K562 (cell line): Measurements from ENCODE around the gene ANKRD12. TPM values are rescaled to one million over a fixed set of nuclear protein-coding genes. Genes with fewer than 3 reads are reported as not detected.

Source experiments
- ARNT ChIP-seq, 2 experiments: fragments of 450-650 bp; IDR thresholded peaks; 2 replicates each; pipeline ENCODE4 v1.6.1; 2016; ENCODE audit warnings: mild to moderate bottlenecking in 1 of 2
- BACH1 ChIP-seq: fragments of 200-800 bp; sonication (Bioruptor generic); IDR thresholded peaks from 2 replicates; pipeline ENCODE4 v1.6.1; 2016; ENCODE audit warnings: missing genetic modification characterization, missing compliant biosample characterization
- BRD9 ChIP-seq: fragments of 450-650 bp; IDR thresholded peaks from 2 replicates; pipeline ENCODE4 v1.6.1; 2018; ENCODE audit warnings: low read depth; ENCODE audit not compliant: partially characterized antibody
- FIP1L1 ChIP-seq: fragments of 200-400 bp; formaldehyde crosslinking; IDR thresholded peaks from 2 replicates; pipeline ENCODE4 v1.6.1; 2018; ENCODE audit warnings: mild to moderate bottlenecking, low read depth, low read length; ENCODE audit not compliant: poor library complexity, severe bottlenecking
- FOXM1 ChIP-seq, 2 experiments: fragments of 450-650 bp in 1 of 2; sonication (generic) in 1 of 2; formaldehyde crosslinking in 1 of 2; IDR thresholded peaks; 2 replicates each; pipeline versions ENCODE4 v1.6.1 to v1.9.0; 2017 to 2022; ENCODE audit warnings: low read depth in 2 of 2, mild to moderate bottlenecking in 2 of 2, missing genetic modification reagents in 1 of 2, moderate library complexity in 1 of 2
- MAZ ChIP-seq, 2 experiments: fragments of 450-650 bp in 1 of 2; sonication (generic) in 1 of 2; formaldehyde crosslinking; IDR thresholded peaks in 1 of 2; conservative IDR thresholded peaks in 1 of 2; 2 replicates each; pipeline versions ENCODE4 v1.4.0 to v1.5.0; 2020; ENCODE audit warnings: mild to moderate bottlenecking in 1 of 2, missing genetic modification reagents in 1 of 2
- MEIS2 ChIP-seq: fragments of 450-650 bp; IDR thresholded peaks from 2 replicates; pipeline ENCODE4 v1.6.1; 2014; ENCODE audit warnings: mild to moderate bottlenecking; ENCODE audit not compliant: partially characterized antibody
- MYC ChIP-seq, 2 experiments: fragments of 250-450 bp in 1 of 2; sonication (Bioruptor Pico) in 1 of 2; IDR thresholded peaks; 2 replicates each; pipeline versions ENCODE4 v1.5.1 to v1.6.1; 2012 to 2021; ENCODE audit warnings: low read depth in 2 of 2, borderline replicate concordance in 1 of 2, improper control_type of control experiment in 1 of 2, low read length in 1 of 2, mild to moderate bottlenecking in 1 of 2, moderate library complexity in 1 of 2
- NR1H2 ChIP-seq: sonication (generic); formaldehyde crosslinking; IDR thresholded peaks from 2 replicates; pipeline ENCODE4 v1.4.0; 2020; ENCODE audit warnings: mild to moderate bottlenecking, missing genetic modification reagents
- RUNX1 ChIP-seq: sonication (generic); IDR thresholded peaks from 2 replicates; pipeline ENCODE4 v1.6.1; 2016; ENCODE audit warnings: antibody characterized with exemption, low read depth
- ZBTB17 ChIP-seq: fragments of 450-650 bp; formaldehyde crosslinking; IDR thresholded peaks from 2 replicates; pipeline ENCODE4 v1.4.0; 2020; ENCODE audit warnings: mild to moderate bottlenecking
- ZNF146 ChIP-seq: IDR thresholded peaks from one replicate; pipeline ENCODE4 v1.6.1; 2018; ENCODE audit warnings: missing compliant biosample characterization; ENCODE audit not compliant: unreplicated experiment
- ZNF24 ChIP-seq: fragments of 450-650 bp; IDR thresholded peaks from 2 replicates; pipeline ENCODE4 v1.6.1; 2016
- ZNF41 ChIP-seq: fragments of 250-450 bp; sonication (Bioruptor Pico); conservative IDR thresholded peaks from 2 replicates; pipeline ENCODE4 v1.4.0; 2020; ENCODE audit warnings: mild to moderate bottlenecking
- polyA plus RNA-seq, 8 experiments: library from polyadenylated mRNA; depleted of rRNA in 4 of 8; stranded (reverse) in 5 of 8; unstranded in 3 of 8; fragments of >200 nt; fragmentation: Nextera tagmentation in 2 of 8; fragmentation: Illumina TruSeq in 1 of 8; extraction: Ambion mirVana in 2 of 8; extraction: Trizol in 1 of 8; gene quantifications; 2 replicates each; pipeline versions ENCODE4 v1.2.1 to v1.2.3, GENCODE V29; 2011 to 2014; ENCODE audit warnings: inconsistent platforms in 1 of 8, missing spikeins in 1 of 8
- total RNA-seq, 7 experiments: library from RNA; depleted of rRNA in 6 of 7; stranded (reverse); fragments of >200 nt in 6 of 7; fragmentation: Illumina TruSeq in 2 of 7; extraction: Trizol in 2 of 7; gene quantifications; 2 replicates each; pipeline versions ENCODE4 v1.2.1 to v1.2.3, GENCODE V29; 2011 to 2021; ENCODE audit warnings: low replicate concordance in 1 of 7
- TF ChIP-seq, protein P1 (sequence below): fragments of 450-650 bp; IDR thresholded peaks from 2 replicates; pipeline ENCODE4 v1.6.1; 2016
- TF ChIP-seq, protein P2 (sequence below): fragments of 450-650 bp; formaldehyde crosslinking; conservative IDR thresholded peaks from 2 replicates; pipeline ENCODE4 v1.4.0; 2022; ENCODE audit warnings: mild to moderate bottlenecking, missing genetic modification characterization
- TF ChIP-seq, protein P3 (sequence below): fragments of 250-450 bp; sonication (Bioruptor Pico); IDR thresholded peaks from 2 replicates; pipeline ENCODE4 v1.4.0; 2020; ENCODE audit warnings: mild to moderate bottlenecking, moderate library complexity, borderline replicate concordance

ANKRD12 gene
- total and polyA plus RNA-seq, 9 of the 15 experiments (the other 6 are each of a cell fraction or from before 2014, with no cell fraction given): 6.6 to 28.2 (median 16.0) TPM

DNA sequence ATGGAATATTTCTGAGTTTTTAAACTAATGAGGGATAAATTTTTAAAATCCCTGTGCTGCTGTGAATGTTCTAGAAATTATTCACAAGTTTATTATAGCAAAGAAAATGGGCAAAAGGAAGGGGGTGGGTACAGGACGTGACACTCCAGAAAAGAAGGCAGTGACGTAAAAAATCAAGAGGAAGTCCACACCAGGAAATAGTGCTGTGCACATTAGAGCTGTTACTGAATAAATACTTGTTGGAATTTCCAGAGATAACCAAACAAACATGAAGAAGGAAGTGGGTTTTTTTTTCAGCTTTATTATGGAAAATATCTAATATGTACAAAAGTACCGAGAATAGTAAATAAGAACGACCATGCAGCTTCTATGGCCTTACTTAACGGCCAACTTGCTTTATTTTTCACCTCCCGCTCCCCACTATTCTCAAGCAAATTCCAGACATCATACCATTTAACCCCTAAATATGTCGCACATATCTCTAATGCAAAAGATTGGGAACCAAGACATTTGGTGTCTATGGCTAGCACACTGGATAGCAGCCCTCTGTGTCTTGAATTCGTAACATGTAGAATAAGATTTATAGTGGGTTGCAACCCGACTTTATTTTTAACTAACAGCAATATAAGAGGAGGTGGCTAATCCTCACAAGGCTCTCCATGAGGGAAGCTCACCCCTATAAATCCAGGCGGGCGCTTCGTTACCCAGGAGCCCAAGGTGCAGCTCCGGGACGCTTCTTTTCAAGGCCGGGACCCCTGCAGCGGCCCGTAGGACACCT, 34.7 kb upstream of the ANKRD12 start (continued):
- TF ChIP-seq FOXM1 (IDR thresholded peaks at IDR 0.05; ENCODE audit: low read depth) (0 out of 2 replicates have a peak, but pooled peaks have one; percentile 27), FOXM1 (CRISPR knock-in tag; IDR thresholded peaks at IDR 0.05; ENCODE audit: low read depth) (no peak), MYC (IDR thresholded peaks at IDR 0.05; ENCODE audit: low read depth, low read length) (no peak), MYC (CRISPR knock-in tag; IDR thresholded peaks at IDR 0.05; ENCODE audit: borderline replicate concordance, low read depth) (peak; percentile 27; the same call in 1 of the 2 replicates), NR1H2 (CRISPR knock-in tag) (no peak), MEIS2 (peak; percentile 56), ZBTB17 (CRISPR knock-in tag) (0 out of 2 replicates have a peak, but pooled peaks have one; percentile 18), ZNF41 (CRISPR knock-in tag) (no peak), FIP1L1 (no peak), RUNX1 (no peak), ARNT (IDR thresholded peaks at IDR 0.05) (peak; percentile 64 to 77; a peak in 1 of 4 replicates), ZNF24 (no peak), MAZ (CRISPR knock-in tag; conservative IDR thresholded peaks at IDR 0.05 in 1 of 2, IDR thresholded peaks at IDR 0.05 in 1 of 2) (no peak), BACH1 (peak; percentile 59; the same call in 1 of the 2 replicates), ZNF146 (CRISPR knock-in tag) (no peak), BRD9 (peak; percentile 68)
- TF ChIP-seq, protein P1, sequence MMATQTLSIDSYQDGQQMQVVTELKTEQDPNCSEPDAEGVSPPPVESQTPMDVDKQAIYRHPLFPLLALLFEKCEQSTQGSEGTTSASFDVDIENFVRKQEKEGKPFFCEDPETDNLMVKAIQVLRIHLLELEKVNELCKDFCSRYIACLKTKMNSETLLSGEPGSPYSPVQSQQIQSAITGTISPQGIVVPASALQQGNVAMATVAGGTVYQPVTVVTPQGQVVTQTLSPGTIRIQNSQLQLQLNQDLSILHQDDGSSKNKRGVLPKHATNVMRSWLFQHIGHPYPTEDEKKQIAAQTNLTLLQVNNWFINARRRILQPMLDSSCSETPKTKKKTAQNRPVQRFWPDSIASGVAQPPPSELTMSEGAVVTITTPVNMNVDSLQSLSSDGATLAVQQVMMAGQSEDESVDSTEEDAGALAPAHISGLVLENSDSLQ: peak; percentile 38; the same call in 1 of the 2 replicates
- TF ChIP-seq, protein P2, sequence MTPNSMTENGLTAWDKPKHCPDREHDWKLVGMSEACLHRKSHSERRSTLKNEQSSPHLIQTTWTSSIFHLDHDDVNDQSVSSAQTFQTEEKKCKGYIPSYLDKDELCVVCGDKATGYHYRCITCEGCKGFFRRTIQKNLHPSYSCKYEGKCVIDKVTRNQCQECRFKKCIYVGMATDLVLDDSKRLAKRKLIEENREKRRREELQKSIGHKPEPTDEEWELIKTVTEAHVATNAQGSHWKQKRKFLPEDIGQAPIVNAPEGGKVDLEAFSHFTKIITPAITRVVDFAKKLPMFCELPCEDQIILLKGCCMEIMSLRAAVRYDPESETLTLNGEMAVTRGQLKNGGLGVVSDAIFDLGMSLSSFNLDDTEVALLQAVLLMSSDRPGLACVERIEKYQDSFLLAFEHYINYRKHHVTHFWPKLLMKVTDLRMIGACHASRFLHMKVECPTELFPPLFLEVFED: no peak
- TF ChIP-seq, protein P3, sequence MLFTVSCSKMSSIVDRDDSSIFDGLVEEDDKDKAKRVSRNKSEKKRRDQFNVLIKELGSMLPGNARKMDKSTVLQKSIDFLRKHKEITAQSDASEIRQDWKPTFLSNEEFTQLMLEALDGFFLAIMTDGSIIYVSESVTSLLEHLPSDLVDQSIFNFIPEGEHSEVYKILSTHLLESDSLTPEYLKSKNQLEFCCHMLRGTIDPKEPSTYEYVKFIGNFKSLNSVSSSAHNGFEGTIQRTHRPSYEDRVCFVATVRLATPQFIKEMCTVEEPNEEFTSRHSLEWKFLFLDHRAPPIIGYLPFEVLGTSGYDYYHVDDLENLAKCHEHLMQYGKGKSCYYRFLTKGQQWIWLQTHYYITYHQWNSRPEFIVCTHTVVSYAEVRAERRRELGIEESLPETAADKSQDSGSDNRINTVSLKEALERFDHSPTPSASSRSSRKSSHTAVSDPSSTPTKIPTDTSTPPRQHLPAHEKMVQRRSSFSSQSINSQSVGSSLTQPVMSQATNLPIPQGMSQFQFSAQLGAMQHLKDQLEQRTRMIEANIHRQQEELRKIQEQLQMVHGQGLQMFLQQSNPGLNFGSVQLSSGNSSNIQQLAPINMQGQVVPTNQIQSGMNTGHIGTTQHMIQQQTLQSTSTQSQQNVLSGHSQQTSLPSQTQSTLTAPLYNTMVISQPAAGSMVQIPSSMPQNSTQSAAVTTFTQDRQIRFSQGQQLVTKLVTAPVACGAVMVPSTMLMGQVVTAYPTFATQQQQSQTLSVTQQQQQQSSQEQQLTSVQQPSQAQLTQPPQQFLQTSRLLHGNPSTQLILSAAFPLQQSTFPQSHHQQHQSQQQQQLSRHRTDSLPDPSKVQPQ (CRISPR knock-in tag): no peak
